GM20000 (cell line): ENCODE data around the gene TCF4.
"Not testable (repeated sequence)": the region's sequence is repeated elsewhere in the genome, so short reads cannot be mapped to it uniquely, and the experiment has no call there.

ENCODE experiments used
- DNase-seq: peaks from one replicate; pipeline ENCODE4 v3.0.0; 2012; ENCODE audit warnings: low spot score
- CTCF ChIP-seq: IDR thresholded peaks from 2 replicates; pipeline ENCODE4 v1.5.1; 2012; ENCODE audit warnings: mild to moderate bottlenecking, control low read depth; ENCODE audit errors: extremely low read depth, missing control alignments

TCF4 gene

GRCh38 chr18:55475916-55476315, 112.1 kb downstream of the TCF4 start:
- DNase-seq = no peak
- TF ChIP-seq CTCF = no peak

GRCh38 chr18:55475467-55475866, 112.5 kb downstream of the TCF4 start:
- no peak for DNase-seq
- no peak for TF ChIP-seq CTCF

GRCh38 chr18:55473560-55473959, 114.4 kb downstream of the TCF4 start:
- no peak for TF ChIP-seq CTCF
- no peak for DNase-seq

- no peak for DNase-seq
- TF ChIP-seq CTCF = no peak
Observed at GRCh38 chr18:55473058-55473457, 114.9 kb downstream of the TCF4 start.

- no peak for DNase-seq
- TF ChIP-seq CTCF = no peak
Observed at GRCh38 chr18:55470826-55471225, 117.2 kb downstream of the TCF4 start.

- DNase-seq = not testable (repeated sequence)
Observed at GRCh38 chr18:55469134-55469533, 118.9 kb downstream of the TCF4 start.

- no peak for DNase-seq
- TF ChIP-seq CTCF = no peak
Observed at GRCh38 chr18:55466789-55467188, 121.2 kb downstream of the TCF4 start.

- no peak for DNase-seq
- no peak for TF ChIP-seq CTCF
Observed at GRCh38 chr18:55465313-55465712, 122.7 kb downstream of the TCF4 start.
